H1 (cell line): ENCODE data around the gene ANO9. TPM values are rescaled to one million over a fixed set of nuclear protein-coding genes. Genes with fewer than 3 reads are reported as not detected.

Experiments used
- EGR1 ChIP-seq: IDR thresholded peaks from 2 replicates; pipeline ENCODE4 v1.6.1; 2011; ENCODE audit warnings: low read depth, low read length, borderline replicate concordance
- EZH2 ChIP-seq: fragments of 200-600 bp; sonication (generic); IDR thresholded peaks from 2 replicates; pipeline ENCODE4 v1.7.1; 2012; ENCODE audit warnings: low read depth, mild to moderate bottlenecking, moderate library complexity, low read length, inconsistent platforms; ENCODE audit not compliant: severe bottlenecking
- RAD21 ChIP-seq, 2 experiments: IDR thresholded peaks in 1 of 2; conservative IDR thresholded peaks in 1 of 2; 2 replicates each; pipeline ENCODE4 v1.6.1; 2011; ENCODE audit warnings: low read depth in 2 of 2, low read length in 2 of 2, improper control_type of control experiment in 1 of 2, inconsistent platforms in 1 of 2, mild to moderate bottlenecking in 1 of 2, moderate library complexity in 1 of 2
- RXRA ChIP-seq: IDR thresholded peaks from 2 replicates; pipeline ENCODE4 v1.6.1; 2011; ENCODE audit warnings: low read depth, mild to moderate bottlenecking, low read length, moderate library complexity; ENCODE audit not compliant: insufficient read depth
- ZNF274 ChIP-seq: IDR thresholded peaks from 2 replicates; pipeline ENCODE4 v1.7.0; 2012; ENCODE audit warnings: low read length, borderline replicate concordance; ENCODE audit errors: extremely low read depth
- polyA plus RNA-seq, 7 experiments: library from polyadenylated mRNA; depleted of rRNA in 3 of 7; stranded (reverse) in 5 of 7; unstranded in 2 of 7; fragments of >200 nt in 5 of 7; fragments of 200-250 nt in 2 of 7; gene quantifications; 1 replicate in 5 of 7; 2 replicates in 1 of 7; 4 replicates in 1 of 7; pipeline versions ENCODE4 v1.2.1 to v1.2.3, GENCODE V29; 2011 to 2013; ENCODE audit warnings: missing spikeins in 2 of 7, mixed read lengths in 2 of 7
- total RNA-seq: library from RNA; stranded (reverse); fragmentation: NEBNext Ultra II Directional; extraction: Animal tissue kit (Norgen Biotek cat#: 25700); gene quantifications from 2 replicates; pipeline ENCODE4 v1.2.1, GENCODE V29; 2021
- TF ChIP-seq, protein P1 (sequence below): fragments of 300-600 bp; sonication (generic); IDR thresholded peaks from 2 replicates; pipeline ENCODE4 v1.7.1; 2012; ENCODE audit warnings: low read length, moderate library complexity, mild to moderate bottlenecking, inconsistent platforms; ENCODE audit not compliant: insufficient replicate concordance

ANO9 gene
- total and polyA plus RNA-seq, 2 of the 8 experiments (the other 6 are each of a cell fraction or from before 2014, with no cell fraction given), result 20.0 to 20.7 TPM

DNA sequence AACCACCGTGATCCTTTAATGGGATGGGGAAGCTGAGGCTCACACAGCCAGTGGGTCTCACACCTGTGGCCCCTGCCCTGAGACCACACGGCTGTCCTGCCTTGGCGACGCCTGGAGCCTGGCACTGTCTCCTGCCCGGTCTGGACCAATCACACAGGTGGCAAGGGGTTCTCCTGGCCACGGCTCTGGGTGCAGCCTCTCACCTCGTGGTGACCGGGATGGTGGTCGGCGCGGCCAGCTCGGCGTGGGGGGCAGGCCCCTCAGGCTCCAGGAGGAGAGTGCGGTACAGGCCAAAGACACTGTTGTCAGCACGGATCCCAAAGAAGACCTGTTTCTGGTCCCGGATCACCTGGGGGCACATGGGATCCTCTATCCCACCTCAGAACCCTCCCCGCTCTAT is 8.7 kb downstream of the ANO9 start (continued):
- no peak for TF ChIP-seq EZH2
- no peak for TF ChIP-seq RXRA
- TF ChIP-seq EGR1, result no peak
- no peak for TF ChIP-seq RAD21 (IDR thresholded peaks at IDR 0.05 in 1 of 2, conservative IDR thresholded peaks at IDR 0.05 in 1 of 2; ENCODE audit: low read depth in 2 of 2, low read length in 2 of 2)
- TF ChIP-seq, protein P1, sequence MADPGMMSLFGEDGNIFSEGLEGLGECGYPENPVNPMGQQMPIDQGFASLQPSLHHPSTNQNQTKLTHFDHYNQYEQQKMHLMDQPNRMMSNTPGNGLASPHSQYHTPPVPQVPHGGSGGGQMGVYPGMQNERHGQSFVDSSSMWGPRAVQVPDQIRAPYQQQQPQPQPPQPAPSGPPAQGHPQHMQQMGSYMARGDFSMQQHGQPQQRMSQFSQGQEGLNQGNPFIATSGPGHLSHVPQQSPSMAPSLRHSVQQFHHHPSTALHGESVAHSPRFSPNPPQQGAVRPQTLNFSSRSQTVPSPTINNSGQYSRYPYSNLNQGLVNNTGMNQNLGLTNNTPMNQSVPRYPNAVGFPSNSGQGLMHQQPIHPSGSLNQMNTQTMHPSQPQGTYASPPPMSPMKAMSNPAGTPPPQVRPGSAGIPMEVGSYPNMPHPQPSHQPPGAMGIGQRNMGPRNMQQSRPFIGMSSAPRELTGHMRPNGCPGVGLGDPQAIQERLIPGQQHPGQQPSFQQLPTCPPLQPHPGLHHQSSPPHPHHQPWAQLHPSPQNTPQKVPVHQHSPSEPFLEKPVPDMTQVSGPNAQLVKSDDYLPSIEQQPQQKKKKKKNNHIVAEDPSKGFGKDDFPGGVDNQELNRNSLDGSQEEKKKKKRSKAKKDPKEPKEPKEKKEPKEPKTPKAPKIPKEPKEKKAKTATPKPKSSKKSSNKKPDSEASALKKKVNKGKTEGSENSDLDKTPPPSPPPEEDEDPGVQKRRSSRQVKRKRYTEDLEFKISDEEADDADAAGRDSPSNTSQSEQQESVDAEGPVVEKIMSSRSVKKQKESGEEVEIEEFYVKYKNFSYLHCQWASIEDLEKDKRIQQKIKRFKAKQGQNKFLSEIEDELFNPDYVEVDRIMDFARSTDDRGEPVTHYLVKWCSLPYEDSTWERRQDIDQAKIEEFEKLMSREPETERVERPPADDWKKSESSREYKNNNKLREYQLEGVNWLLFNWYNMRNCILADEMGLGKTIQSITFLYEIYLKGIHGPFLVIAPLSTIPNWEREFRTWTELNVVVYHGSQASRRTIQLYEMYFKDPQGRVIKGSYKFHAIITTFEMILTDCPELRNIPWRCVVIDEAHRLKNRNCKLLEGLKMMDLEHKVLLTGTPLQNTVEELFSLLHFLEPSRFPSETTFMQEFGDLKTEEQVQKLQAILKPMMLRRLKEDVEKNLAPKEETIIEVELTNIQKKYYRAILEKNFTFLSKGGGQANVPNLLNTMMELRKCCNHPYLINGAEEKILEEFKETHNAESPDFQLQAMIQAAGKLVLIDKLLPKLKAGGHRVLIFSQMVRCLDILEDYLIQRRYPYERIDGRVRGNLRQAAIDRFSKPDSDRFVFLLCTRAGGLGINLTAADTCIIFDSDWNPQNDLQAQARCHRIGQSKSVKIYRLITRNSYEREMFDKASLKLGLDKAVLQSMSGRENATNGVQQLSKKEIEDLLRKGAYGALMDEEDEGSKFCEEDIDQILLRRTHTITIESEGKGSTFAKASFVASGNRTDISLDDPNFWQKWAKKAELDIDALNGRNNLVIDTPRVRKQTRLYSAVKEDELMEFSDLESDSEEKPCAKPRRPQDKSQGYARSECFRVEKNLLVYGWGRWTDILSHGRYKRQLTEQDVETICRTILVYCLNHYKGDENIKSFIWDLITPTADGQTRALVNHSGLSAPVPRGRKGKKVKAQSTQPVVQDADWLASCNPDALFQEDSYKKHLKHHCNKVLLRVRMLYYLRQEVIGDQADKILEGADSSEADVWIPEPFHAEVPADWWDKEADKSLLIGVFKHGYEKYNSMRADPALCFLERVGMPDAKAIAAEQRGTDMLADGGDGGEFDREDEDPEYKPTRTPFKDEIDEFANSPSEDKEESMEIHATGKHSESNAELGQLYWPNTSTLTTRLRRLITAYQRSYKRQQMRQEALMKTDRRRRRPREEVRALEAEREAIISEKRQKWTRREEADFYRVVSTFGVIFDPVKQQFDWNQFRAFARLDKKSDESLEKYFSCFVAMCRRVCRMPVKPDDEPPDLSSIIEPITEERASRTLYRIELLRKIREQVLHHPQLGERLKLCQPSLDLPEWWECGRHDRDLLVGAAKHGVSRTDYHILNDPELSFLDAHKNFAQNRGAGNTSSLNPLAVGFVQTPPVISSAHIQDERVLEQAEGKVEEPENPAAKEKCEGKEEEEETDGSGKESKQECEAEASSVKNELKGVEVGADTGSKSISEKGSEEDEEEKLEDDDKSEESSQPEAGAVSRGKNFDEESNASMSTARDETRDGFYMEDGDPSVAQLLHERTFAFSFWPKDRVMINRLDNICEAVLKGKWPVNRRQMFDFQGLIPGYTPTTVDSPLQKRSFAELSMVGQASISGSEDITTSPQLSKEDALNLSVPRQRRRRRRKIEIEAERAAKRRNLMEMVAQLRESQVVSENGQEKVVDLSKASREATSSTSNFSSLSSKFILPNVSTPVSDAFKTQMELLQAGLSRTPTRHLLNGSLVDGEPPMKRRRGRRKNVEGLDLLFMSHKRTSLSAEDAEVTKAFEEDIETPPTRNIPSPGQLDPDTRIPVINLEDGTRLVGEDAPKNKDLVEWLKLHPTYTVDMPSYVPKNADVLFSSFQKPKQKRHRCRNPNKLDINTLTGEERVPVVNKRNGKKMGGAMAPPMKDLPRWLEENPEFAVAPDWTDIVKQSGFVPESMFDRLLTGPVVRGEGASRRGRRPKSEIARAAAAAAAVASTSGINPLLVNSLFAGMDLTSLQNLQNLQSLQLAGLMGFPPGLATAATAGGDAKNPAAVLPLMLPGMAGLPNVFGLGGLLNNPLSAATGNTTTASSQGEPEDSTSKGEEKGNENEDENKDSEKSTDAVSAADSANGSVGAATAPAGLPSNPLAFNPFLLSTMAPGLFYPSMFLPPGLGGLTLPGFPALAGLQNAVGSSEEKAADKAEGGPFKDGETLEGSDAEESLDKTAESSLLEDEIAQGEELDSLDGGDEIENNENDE, result no peak
- TF ChIP-seq ZNF274, result no peak
- TF ChIP-seq, all 59 proteins: peak for 0
